Panc1 (cell line): ENCODE results near the gene GRK3. TPM values are rescaled to one million over a fixed set of nuclear protein-coding genes. Genes with fewer than 3 reads are reported as not detected.

Experiments
- ATAC-seq: fragments of 200-7000 bp; cut with Tn5 transposase; 2 replicates; pipeline ENCODE4 v1.9.1; 2020; ENCODE audit warnings: mild to moderate bottlenecking, moderate library complexity
- BruUV-seq: library from RNA; stranded (reverse); fragments of 400-500 nt; replicated peaks from 2 replicates; lab custom pipeline; 2021; lab: Mats Ljungman, UMichigan
- CTCF ChIA-PET: fragments of 300-600 bp; sonication (Branson Sonifier 250); formaldehyde crosslinking; loops from one replicate; lab custom pipeline; 2022; ENCODE audit warnings: antibody characterized with exemption; lab: Charles Lee
- POLR2A ChIA-PET: fragments of 300-600 bp; sonication (Branson Sonifier 250); formaldehyde crosslinking; loops from one replicate; lab custom pipeline; 2022; ENCODE audit warnings: antibody characterized with exemption; lab: Charles Lee
- DNase-seq: peaks from one replicate; pipeline ENCODE4 v3.0.0-alpha.2; 2010; ENCODE audit warnings: low read depth, low spot score
- H3K27ac ChIP-seq: 2 replicates; pipeline ENCODE4 v1.5.1; 2011; ENCODE audit warnings: mild to moderate bottlenecking, low read length, inconsistent platforms
- H3K27me3 ChIP-seq: fragments of 200-500 bp; sonication (Bioruptor generic); 2 replicates; pipeline ENCODE4 v1.6.0; 2014; ENCODE audit warnings: low read length, inconsistent platforms; ENCODE audit not compliant: control insufficient read depth, insufficient read depth
- H3K36me3 ChIP-seq: fragments of 200-500 bp; sonication (Bioruptor generic); 2 replicates; pipeline ENCODE4 v1.5.1; 2014; ENCODE audit warnings: inconsistent platforms, mild to moderate bottlenecking, low read length, moderate library complexity; ENCODE audit not compliant: control insufficient read depth, insufficient read depth
- H3K4me1 ChIP-seq: 2 replicates; pipeline ENCODE4 v1.5.1; 2011; ENCODE audit warnings: inconsistent platforms, mild to moderate bottlenecking, low read length, moderate library complexity; ENCODE audit not compliant: control insufficient read depth, insufficient read depth
- H3K4me3 ChIP-seq, 2 experiments: 2 replicates each; pipeline ENCODE4 v1.5.1; 2011 to 2012; ENCODE audit warnings: low read depth in 2 of 2, low read length in 2 of 2, mild to moderate bottlenecking in 2 of 2, inconsistent platforms in 1 of 2, moderate library complexity in 1 of 2
- H3K9me3 ChIP-seq: fragments of 200-500 bp; sonication (Bioruptor generic); 2 replicates; pipeline ENCODE4 v1.5.1; 2014; ENCODE audit warnings: low read depth, mild to moderate bottlenecking, inconsistent platforms, low read length, moderate library complexity; ENCODE audit not compliant: control insufficient read depth, insufficient read depth
- CTCF ChIP-seq: fragments of 450-650 bp; IDR thresholded peaks from 2 replicates; pipeline ENCODE4 v1.5.1; 2017; ENCODE audit warnings: mild to moderate bottlenecking
- POLR2AphosphoS5 ChIP-seq: IDR thresholded peaks from 2 replicates; pipeline ENCODE4 v1.6.1; 2012; ENCODE audit warnings: mild to moderate bottlenecking, low read depth, low read length, moderate library complexity
- REST ChIP-seq, 2 experiments: IDR thresholded peaks; 2 replicates each; pipeline ENCODE4 v1.6.1; 2011 to 2012; ENCODE audit warnings: low read depth in 2 of 2, control low read depth in 1 of 2, low read length in 1 of 2, mild to moderate bottlenecking in 1 of 2, moderate library complexity in 1 of 2; ENCODE audit not compliant: insufficient read depth in 1 of 2
- SIN3A ChIP-seq: IDR thresholded peaks from 2 replicates; pipeline ENCODE4 v1.6.1; 2012; ENCODE audit warnings: low read depth, mild to moderate bottlenecking, low read length, moderate library complexity, borderline replicate concordance; ENCODE audit not compliant: insufficient read depth
- TCF7L2 ChIP-seq: IDR thresholded peaks from 2 replicates; pipeline ENCODE4 v1.6.1; 2011; ENCODE audit warnings: mild to moderate bottlenecking, low read depth, low read length, inconsistent platforms
- in situ Hi-C: cut with HindIII; loops from 2 replicates; pipeline ENCODE4 v1.10.0; 2016; ENCODE audit warnings: low sequenced_read_pairs, low pct_unique_long_range_greater_than_20kb
- intact Hi-C: fragments of 100-400 bp; cut with micrococcal nuclease; formaldehyde crosslinking; loops from one replicate; pipeline ENCODE4 v1.10.0; 2022; ENCODE audit not compliant: unreplicated experiment
- total RNA-seq: library from RNA; stranded (reverse); gene quantifications from one replicate; pipeline ENCODE4 v1.2.1, GENCODE V29; 2021; ENCODE audit not compliant: unreplicated experiment

The GRK3 gene
- total RNA-seq, 1 experiment from 2014 or later: 12.0 TPM

- no TSS peak for BruUV-seq
- intact Hi-C loops (no loop called here), in situ Hi-C loops (no loop called here)
- no peaks in the 10 kb centered on the region for H3K36me3 ChIP-seq
- no peaks in the 10 kb centered on the region for H3K27me3 ChIP-seq
- ChIA-PET POLR2A (no interaction called here), CTCF (no interaction called here)
- H3K27ac ChIP-seq: no peak overlapping the region
- ATAC-seq: no peak
- no peak overlapping the region for H3K4me3 ChIP-seq
- H3K9me3 ChIP-seq: no peaks in the 10 kb centered on the region
- no peaks in the 10 kb centered on the region for H3K4me1 ChIP-seq
- no peak for DNase-seq
- no peak for TF ChIP-seq CTCF
- TF ChIP-seq REST (IDR thresholded peaks at IDR 0.05; ENCODE audit: insufficient read depth in 1 of 2, low read depth in 2 of 2, low read length in 1 of 2): no peak
- TF ChIP-seq TCF7L2: no peak
- no peak for TF ChIP-seq POLR2AphosphoS5
- TF ChIP-seq SIN3A: no peak
Measured at GRCh38 chr22:25536589-25536988, 27.9 kb upstream of the GRK3 start.

- CTCF ChIA-PET: no interaction called here
- H3K4me3 ChIP-seq: no peak overlapping the region
- DNase-seq: no peak
- no peaks in the 10 kb centered on the region for H3K4me1 ChIP-seq
- TF ChIP-seq TCF7L2 (no peak), SIN3A (no peak), CTCF (no peak), POLR2AphosphoS5 (no peak), REST (IDR thresholded peaks at IDR 0.05; ENCODE audit: insufficient read depth in 1 of 2, low read depth in 2 of 2, low read length in 1 of 2) (no peak)
- intact Hi-C loops (no loop called here), in situ Hi-C loops (no loop called here)
- POLR2A ChIA-PET: no interaction called here
- BruUV-seq: no TSS peak
- H3K36me3 ChIP-seq: no peaks in the 10 kb centered on the region
- H3K27me3 ChIP-seq: no peaks in the 10 kb centered on the region
- no peaks in the 10 kb centered on the region for H3K9me3 ChIP-seq
- ATAC-seq: no peak
- no peak overlapping the region for H3K27ac ChIP-seq
Measured at GRCh38 chr22:25540166-25540907, 24.1 kb upstream of the GRK3 start.
